GM18951 (cell line): ENCODE data around the gene BTRC.

Experiments
- POLR2A ChIP-seq: IDR thresholded peaks from 4 replicates; pipeline ENCODE4 v1.6.1; 2011; ENCODE audit warnings: mild to moderate bottlenecking; ENCODE audit not compliant: insufficient read length, insufficient read depth; ENCODE audit errors: extremely low read depth
- in situ Hi-C: fragments of 300-500 bp; cut with MboI; formaldehyde crosslinking; loops from one replicate; pipeline ENCODE4 v1.12.0; 2022; ENCODE audit warnings: low sequenced_read_pairs, mixed read lengths, inconsistent platforms; ENCODE audit not compliant: unreplicated experiment

Gene BTRC

DNA sequence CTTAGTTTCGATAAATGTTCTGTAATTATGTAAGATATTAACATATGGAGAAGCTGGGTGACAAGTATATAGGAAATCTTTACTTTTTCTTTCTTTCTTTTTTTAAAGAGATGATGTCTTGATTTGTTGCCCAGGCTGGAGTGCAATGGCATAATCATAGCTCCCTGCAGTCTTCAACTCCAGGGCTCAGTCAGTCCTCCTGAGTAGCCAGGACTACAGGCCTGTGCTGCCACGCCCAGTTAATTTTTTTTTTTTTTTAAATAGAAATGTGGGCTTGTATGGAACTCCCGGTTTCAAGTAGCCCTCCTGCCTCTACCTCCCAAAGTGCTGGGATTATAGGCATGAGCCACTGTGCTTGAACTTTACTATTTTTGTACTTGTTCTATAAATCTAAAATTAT is 122.4 kb downstream of the BTRC start:
- in situ Hi-C loops: no loop called here
- TF ChIP-seq POLR2A: no peak

DNA sequence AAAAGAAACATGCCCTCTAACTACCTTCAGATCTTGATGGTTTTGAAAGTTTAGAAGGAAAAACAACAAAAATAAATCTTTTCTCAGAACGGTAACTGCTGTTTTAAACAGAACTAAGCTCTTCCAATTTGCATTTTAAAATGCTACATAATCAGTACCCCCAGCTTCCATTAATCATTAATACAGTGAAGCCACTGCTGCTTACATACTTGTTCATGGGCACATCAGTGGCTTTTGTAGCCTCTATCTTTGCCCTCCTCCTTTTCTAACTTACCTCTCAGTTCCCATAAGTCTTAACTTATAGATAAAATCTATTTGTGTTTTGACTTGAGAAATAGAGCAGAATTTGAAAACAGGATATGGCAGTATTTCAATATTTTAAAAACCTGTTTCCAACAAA is 125.0 kb downstream of the BTRC start:
- TF ChIP-seq POLR2A: no peak
- in situ Hi-C loops: no loop called here

DNA sequence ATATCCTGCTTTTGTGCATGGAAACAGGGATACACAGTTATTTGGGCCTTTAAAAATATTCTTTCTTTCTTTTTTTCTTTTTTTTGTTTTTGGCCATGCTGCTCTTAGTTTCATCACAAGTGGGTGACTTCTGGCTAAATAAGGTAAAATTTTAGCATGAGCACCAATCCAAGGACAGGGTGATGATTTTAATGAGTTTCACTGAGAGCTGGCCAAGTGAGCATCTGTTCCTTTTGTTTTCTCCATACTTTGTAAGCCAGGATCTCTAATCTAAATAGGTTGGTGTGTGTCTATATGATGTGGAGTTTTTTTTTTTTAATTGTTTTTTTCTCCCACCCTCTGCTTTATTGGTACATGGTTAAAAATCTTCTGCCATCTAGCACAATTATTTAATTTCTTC is 127.3 kb downstream of the BTRC start:
- in situ Hi-C loops: no loop called here

DNA sequence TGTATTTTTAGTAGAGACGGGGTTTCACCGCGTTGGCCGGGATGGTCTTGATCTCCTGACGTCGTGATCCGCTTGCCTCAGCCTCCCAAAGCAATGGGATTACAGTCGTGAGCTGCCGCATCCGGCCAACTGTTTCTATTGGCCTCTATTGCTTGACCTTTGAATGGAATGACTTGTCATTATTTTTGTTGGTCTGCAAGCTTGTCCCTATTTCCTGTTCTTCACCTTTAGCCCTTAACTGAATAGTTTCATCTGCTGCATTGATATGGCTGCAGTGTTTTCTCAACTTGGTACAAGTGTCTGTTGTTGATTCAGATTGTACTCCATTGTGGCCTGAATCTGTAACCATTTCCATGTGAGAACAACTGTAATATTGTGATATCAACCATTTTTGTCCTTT is 128.6 kb downstream of the BTRC start:
- in situ Hi-C loops: no loop called here
- TF ChIP-seq POLR2A: no peak

More for the DNA sequence above, 127.3 kb downstream of the BTRC start:
- no peak for TF ChIP-seq POLR2A

DNA sequence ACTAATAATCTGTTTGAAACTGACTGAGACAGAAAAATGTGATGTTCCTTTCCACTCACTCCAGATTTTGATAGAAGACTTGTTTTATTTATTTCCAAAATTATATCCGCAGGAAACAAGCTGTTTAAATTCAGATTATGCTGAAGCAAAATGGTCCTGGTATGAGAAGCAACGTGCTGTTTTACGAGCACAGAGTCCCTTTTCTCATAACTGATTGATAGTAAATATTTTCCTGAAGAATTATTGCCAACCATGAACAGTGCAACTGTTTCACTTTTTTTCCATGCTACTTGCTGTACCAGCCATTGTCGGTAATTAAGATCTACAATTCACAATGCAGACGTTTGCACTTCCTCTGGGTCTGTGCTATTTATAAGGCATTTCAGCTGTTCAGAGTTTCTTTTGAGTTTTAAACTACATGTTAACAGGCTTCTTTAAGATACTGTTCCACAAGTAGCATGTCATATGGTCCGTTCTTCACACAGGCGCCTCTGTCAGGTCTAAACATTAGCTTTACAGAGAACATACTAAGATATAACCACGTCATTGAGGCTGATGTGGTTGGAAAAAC is 130.3 kb downstream of the BTRC start:
- in situ Hi-C loops: no loop called here
- no peak for TF ChIP-seq POLR2A

DNA sequence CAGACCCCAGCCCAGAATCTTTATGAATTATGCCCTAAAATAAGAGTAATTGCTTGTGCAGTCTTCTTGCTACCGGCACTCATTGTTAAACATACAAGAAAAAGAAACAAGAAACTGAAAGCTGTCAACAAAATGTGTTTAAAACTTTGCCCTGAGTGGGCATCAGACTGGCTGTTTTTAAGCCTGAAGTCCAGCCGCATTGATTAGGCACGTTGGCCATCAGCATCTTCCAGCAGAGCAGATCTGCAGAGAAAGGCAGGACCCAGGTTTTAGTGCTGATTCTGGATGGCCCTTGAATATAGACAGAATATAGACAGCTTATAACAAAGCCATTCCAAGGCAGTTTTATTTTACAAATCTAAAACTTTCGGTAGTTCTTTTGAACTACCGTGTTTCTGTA is 131.2 kb downstream of the BTRC start:
- no peak for TF ChIP-seq POLR2A
- in situ Hi-C loops: no loop called here

DNA sequence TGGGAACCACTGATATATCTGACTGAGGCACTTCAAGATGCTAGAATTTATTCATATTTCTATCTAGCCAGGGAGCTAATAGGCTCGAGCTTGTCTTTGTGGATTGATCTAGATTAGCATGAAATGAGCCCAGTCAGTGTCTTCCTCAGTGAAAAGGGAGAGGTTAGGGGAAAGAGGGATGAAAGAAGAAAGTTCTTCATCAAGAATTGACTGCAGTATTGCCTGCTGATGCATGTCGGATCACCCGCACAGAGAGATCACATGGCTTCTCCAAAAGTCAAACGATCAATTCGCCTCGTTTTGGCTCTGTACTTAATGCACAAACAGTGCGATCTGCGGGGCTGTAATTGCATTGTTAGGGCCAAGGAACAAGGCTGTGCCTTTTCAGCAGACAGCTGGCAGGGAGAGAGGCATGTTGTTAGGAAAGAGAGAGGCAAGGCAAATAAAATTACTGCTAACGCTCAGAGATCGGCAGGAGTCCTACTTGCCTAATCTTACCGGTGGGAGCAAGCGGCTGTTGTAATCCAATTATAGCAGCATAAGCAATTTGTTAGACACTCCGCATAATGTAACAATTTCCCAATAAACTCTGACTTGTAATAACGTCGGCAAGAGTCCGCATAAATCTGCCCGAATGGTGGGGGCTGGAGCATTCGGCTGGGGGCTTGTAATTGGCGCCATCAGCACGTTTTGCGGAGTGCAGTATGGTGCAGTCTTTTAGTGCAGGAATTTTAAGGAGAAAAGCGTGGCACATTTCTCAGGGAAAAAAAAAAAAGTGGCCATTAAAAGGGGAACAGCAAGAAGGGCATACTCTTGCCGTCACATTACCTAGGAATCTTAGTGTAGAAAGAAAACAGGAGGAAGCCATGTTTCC is 132.0 kb downstream of the BTRC start:
- no peak for TF ChIP-seq POLR2A
- in situ Hi-C loops: no loop called here

DNA sequence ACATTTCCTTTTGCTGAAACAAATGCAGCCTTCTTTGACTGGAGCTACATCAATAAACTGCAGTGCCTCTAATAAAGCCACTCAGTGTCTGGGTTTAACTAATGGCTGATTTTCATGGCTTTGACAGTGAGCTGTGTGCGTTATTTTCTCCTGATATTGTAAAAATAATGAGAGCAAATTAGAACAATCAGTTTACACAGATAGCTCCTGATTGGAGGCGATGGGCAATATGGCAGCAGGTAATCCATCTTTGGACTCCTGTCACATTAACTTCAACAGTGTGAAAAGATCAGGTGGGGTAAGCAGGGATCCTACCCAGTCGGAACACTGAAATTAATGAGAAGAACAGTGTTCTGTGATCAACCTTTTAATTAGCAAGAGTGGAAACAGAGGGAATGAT is 133.4 kb downstream of the BTRC start:
- in situ Hi-C loops: no loop called here
- no peak for TF ChIP-seq POLR2A

DNA sequence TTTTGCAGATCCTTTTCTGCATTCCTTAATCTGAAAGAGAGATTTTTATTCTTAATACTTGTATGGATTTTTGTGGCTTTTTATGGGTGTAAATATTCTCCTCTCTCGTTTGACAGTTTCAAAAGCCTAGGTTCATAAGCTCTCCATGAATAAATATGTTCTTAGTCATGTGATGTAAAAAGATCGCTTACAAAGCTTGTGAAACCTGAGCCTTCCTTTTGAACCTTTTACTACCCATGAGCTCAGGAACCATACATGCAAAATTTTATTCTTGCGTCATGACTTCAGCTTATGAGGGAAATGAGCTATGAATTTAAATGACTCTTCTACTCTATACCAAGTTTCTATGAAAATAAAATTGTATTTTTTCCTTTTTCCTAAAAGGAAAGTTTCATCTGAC is 135.4 kb downstream of the BTRC start:
- no peak for TF ChIP-seq POLR2A
- in situ Hi-C loops: no loop called here

DNA sequence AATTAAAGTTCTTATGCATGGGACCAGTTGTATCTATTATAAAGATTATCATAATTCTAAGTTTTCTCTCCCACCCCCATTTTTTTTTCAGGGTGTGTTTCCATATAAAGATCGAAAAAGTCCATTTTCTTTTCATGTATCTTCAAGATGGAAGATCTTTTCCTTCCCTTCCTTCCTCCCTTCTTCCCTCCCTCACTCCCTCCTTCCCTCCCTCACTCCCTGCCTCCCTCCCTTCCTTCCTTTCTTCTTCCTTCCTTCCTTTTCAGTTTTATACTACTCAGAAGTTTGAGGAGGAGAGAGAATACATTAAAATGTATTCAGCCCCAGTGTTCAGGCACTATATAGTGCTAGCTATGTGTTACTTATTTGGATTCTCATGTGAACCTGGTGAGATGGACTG is 136.1 kb downstream of the BTRC start:
- no peak for TF ChIP-seq POLR2A

DNA sequence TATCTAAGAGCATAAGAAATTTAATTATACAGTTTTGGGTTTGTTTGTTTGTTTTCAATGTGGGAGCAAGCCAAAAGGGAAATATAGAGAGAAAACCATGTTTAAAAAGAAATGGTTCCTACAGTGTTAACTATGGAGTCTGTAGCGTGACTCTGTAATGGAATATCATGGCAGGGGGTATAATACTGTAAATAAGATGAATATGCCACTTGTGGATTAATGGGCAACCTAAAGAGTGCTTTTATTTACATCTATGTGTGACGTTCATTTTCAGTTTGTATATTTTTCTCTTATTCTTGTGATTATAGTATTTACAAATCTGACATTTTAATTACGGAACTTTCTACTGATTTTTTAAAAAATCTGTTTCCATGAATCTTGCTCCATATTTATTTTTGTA is 138.2 kb downstream of the BTRC start:
- no peak for TF ChIP-seq POLR2A
- in situ Hi-C loops: no loop called here

More for the DNA sequence above, 136.1 kb downstream of the BTRC start:
- in situ Hi-C loops: no loop called here

DNA sequence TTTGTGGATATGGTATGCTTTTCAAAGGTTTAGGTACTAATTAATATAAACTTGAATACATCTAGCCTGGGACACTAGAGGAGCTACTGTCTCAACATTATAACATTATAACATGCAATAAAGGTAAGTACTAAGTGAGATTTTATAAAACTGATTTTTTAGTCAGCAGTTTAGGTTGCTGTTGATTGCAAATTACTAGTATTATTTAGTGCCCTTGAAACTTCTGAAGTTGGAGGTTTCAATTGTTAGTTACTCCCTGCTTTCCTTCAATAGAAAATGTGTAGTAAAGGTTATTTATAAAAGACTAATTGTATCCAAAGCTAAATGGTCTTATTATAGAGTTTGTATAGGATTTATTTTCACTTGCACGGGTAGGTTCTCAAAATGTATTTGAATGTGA is 138.8 kb downstream of the BTRC start:
- TF ChIP-seq POLR2A: no peak
- in situ Hi-C loops: no loop called here

DNA sequence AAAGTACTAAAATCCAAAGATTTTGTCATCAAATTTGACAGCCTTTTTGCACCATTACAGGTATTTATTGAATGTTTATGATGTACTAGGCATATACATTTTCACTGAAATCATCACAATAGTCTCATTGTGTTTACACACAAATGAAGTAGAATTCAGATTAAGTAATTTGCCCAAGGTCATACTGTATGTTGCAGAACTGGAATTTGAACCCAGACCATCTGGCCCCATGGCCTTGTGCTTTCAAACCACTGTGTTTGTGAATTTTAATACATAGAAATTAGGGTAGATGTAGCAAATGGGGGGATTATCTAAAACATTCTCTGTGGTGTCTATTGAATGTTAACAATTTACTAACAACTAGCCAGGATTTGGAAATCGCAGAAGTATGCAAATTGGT is 139.3 kb downstream of the BTRC start:
- no peak for TF ChIP-seq POLR2A
- in situ Hi-C loops: no loop called here

DNA sequence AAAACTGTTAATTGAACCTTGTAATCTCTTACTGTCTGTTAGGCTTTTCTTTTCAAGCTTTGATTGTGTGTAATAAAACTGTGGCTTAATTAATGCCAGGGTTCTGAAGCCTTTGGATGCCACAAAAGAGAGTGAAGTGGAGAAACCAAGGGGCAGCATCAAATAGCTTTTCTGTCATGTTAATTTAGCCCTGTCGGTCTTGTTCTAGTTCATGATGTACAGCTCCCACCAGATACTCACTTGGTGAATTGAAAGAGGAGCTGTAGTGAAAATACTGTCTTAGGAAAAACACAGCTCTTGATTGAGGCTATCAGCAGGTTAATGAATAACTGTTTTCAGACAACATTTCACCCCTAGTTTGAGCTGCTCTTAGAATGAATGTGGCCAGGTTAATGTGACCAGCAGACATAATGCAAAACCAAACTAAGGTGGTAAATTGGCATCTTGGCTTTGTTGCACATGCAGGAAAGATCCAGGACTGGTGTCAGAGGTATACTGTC is 139.9 kb downstream of the BTRC start:
- in situ Hi-C loops: no loop called here
- no peak for TF ChIP-seq POLR2A
